DOHH2 (cell line): Measurements from ENCODE around the gene SMPD1.

Experiments
- H3F3A ChIP-seq: fragments of 200-600 bp; sonication (generic), shearing (Covaris generic); 2 replicates; pipeline ENCODE4 v1.6.0; 2016; ENCODE audit warnings: antibody characterized with exemption, mild to moderate bottlenecking; ENCODE audit not compliant: control insufficient read depth, insufficient read depth
- H3K27ac ChIP-seq: fragments of 200-600 bp; sonication (generic); 2 replicates; pipeline ENCODE4 v1.5.1; 2014; ENCODE audit warnings: low read depth, mild to moderate bottlenecking, low read length, moderate library complexity
- H3K27me3 ChIP-seq: fragments of 200-600 bp; sonication (generic); 2 replicates; pipeline ENCODE4 v1.6.1; 2014; ENCODE audit warnings: mild to moderate bottlenecking, low read length, mixed read lengths; ENCODE audit not compliant: control insufficient read depth
- H3K36me3 ChIP-seq: fragments of 200-600 bp; sonication (generic); 2 replicates; pipeline ENCODE4 v1.6.1; 2014; ENCODE audit warnings: mild to moderate bottlenecking, low read length, moderate library complexity, mixed read lengths; ENCODE audit not compliant: control insufficient read depth
- H3K4me1 ChIP-seq: fragments of 200-600 bp; sonication (generic); 2 replicates; pipeline ENCODE4 v1.6.1; 2014; ENCODE audit warnings: mild to moderate bottlenecking, low read length, mixed read lengths; ENCODE audit not compliant: control insufficient read depth
- H3K4me2 ChIP-seq: fragments of 200-600 bp; sonication (generic); 2 replicates; pipeline ENCODE4 v1.6.0; 2014; ENCODE audit warnings: mild to moderate bottlenecking, low read length, moderate library complexity
- H3K4me3 ChIP-seq: fragments of 200-600 bp; sonication (generic); 2 replicates; pipeline ENCODE4 v1.5.1; 2014; ENCODE audit warnings: mild to moderate bottlenecking, low read length, mixed read lengths
- H3K79me2 ChIP-seq: fragments of 200-600 bp; sonication (generic); 2 replicates; pipeline ENCODE4 v1.6.1; 2014; ENCODE audit warnings: mild to moderate bottlenecking, low read length, mixed read lengths; ENCODE audit not compliant: control insufficient read depth
- H3K9me2 ChIP-seq: fragments of 200-600 bp; sonication (generic); replicated peaks from 2 replicates; pipeline ENCODE4 v1.6.1; 2014; ENCODE audit warnings: mild to moderate bottlenecking, low read length, mixed read lengths; ENCODE audit not compliant: control insufficient read depth
- H3K9me3 ChIP-seq: fragments of 200-600 bp; sonication (generic); 2 replicates; pipeline ENCODE4 v1.6.1; 2014; ENCODE audit warnings: antibody characterized with exemption, low read length, mixed read lengths; ENCODE audit not compliant: control insufficient read depth, insufficient read depth
- H4K20me1 ChIP-seq: fragments of 200-600 bp; sonication (generic); 2 replicates; pipeline ENCODE4 v1.6.0; 2014; ENCODE audit warnings: low read depth, mild to moderate bottlenecking, antibody characterized with exemption, low read length, moderate library complexity; ENCODE audit not compliant: control insufficient read depth, insufficient read depth
- EZH2phosphoT487 ChIP-seq: fragments of 200-600 bp; sonication (generic); IDR thresholded peaks from 2 replicates; pipeline ENCODE4 v1.6.1; 2017; ENCODE audit warnings: borderline replicate concordance, mild to moderate bottlenecking, antibody characterized with exemption, low read length, moderate library complexity, mixed read lengths
- TF ChIP-seq, protein P1 (sequence below): fragments of 200-600 bp; sonication (generic); IDR thresholded peaks from one replicate; pipeline ENCODE4 v1.5.1; 2014; ENCODE audit warnings: antibody characterized with exemption, mild to moderate bottlenecking, low read depth, low read length; ENCODE audit not compliant: poor library complexity, severe bottlenecking

SMPD1 gene

DNA sequence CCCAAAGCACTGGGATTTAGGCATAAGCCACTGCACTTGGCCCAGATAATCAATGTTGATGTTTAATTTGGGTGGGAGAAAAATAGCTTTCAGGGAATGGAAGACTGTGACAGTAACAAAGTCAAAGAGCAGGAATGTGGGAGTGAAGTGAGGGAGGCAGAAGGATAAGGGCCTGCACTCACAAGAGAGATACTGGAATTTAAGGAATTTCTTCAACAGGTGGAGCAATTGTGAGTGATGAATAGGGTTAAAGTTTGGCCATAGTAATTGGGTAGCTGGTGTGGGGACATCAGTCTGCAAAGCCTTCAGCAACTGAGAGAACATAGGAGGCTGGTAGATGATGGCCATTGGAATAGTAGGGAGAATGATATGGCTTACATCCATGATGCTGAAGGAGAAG, 37.2 kb downstream of the SMPD1 start:
- Histone ChIP-seq H3K9me3 (no peaks in the 10 kb centered on the region), H4K20me1 (no peaks in the 10 kb centered on the region; the same call in 1 of the 2 replicates), H3K4me1 (no peaks in the 10 kb centered on the region), H3F3A (no peaks in the 10 kb centered on the region), H3K9me2 (no peaks in the 10 kb centered on the region), H3K27ac (no peak overlapping the region), H3K4me2 (no peak overlapping the region), H3K4me3 (no peak overlapping the region), H3K36me3 (no peaks in the 10 kb centered on the region), H3K27me3 (peaks cover 36% of the 10 kb centered on the region), H3K79me2 (no peaks in the 10 kb centered on the region)
- TF ChIP-seq, protein P1, sequence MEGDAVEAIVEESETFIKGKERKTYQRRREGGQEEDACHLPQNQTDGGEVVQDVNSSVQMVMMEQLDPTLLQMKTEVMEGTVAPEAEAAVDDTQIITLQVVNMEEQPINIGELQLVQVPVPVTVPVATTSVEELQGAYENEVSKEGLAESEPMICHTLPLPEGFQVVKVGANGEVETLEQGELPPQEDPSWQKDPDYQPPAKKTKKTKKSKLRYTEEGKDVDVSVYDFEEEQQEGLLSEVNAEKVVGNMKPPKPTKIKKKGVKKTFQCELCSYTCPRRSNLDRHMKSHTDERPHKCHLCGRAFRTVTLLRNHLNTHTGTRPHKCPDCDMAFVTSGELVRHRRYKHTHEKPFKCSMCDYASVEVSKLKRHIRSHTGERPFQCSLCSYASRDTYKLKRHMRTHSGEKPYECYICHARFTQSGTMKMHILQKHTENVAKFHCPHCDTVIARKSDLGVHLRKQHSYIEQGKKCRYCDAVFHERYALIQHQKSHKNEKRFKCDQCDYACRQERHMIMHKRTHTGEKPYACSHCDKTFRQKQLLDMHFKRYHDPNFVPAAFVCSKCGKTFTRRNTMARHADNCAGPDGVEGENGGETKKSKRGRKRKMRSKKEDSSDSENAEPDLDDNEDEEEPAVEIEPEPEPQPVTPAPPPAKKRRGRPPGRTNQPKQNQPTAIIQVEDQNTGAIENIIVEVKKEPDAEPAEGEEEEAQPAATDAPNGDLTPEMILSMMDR, result no peak
- no peak for TF ChIP-seq EZH2phosphoT487

GRCh38 chr11:6431861-6432260, 41.6 kb downstream of the SMPD1 start:
- peaks cover 6% of the 10 kb centered on the region for H3K27me3 ChIP-seq
- no peaks in the 10 kb centered on the region for H3F3A ChIP-seq
- H3K4me2 ChIP-seq, result no peak overlapping the region
- H4K20me1 ChIP-seq, result no peaks in the 10 kb centered on the region
- H3K79me2 ChIP-seq, result no peaks in the 10 kb centered on the region
- TF ChIP-seq, protein P1, result no peak
- TF ChIP-seq EZH2phosphoT487, result no peak
- no peaks in the 10 kb centered on the region for H3K9me3 ChIP-seq
- peaks cover 25% of the 10 kb centered on the region for H3K4me1 ChIP-seq
- no peaks in the 10 kb centered on the region for H3K36me3 ChIP-seq
- no peak overlapping the region for H3K27ac ChIP-seq
- no peak overlapping the region for H3K4me3 ChIP-seq
- H3K9me2 ChIP-seq, result no peaks in the 10 kb centered on the region

DNA sequence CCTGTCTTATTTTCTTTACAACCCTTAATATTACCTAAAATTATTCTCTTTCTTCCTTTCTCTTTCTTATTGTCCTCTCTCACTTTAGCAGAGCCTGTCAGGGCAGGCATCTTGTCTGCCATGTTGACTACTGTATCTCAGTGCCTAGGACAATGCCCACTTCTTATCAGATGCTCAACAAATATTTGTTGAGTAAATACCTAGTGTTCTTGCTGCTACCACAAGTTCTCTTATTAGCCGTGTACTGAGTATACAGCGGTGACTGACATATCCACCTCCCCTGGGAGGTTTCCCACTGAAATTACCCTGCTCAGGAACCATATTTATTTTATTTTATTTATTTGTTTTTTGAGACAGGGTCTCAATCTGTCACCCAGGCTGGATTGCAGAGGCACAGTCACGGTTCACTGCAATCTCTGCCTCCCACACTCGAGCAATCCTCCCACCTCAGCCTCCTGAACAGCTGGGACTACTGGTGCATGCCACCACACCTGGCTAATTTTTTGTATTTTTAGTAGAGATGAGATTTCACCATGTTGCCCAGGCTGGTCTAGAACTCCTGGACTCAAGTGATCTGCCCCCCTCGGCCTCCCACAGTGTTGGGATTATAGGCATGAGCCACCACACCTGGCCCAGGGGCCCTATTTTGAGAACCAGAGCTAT, 43.9 kb downstream of the SMPD1 start:
- Histone ChIP-seq H3K36me3 (no peaks in the 10 kb centered on the region), H3K9me3 (no peaks in the 10 kb centered on the region), H3K4me1 (peaks cover 38% of the 10 kb centered on the region), H3K9me2 (no peaks in the 10 kb centered on the region), H3F3A (no peaks in the 10 kb centered on the region), H3K79me2 (no peaks in the 10 kb centered on the region), H3K27ac (no peak overlapping the region), H3K4me3 (no peak overlapping the region), H3K27me3 (peaks cover 2% of the 10 kb centered on the region), H3K4me2 (peak overlapping the region; percentile 2; the same call in 1 of the 2 replicates), H4K20me1 (no peaks in the 10 kb centered on the region)
- TF ChIP-seq EZH2phosphoT487, result no peak
- TF ChIP-seq, protein P1, result no peak

GRCh38 chr11:6437423-6437822, 47.1 kb downstream of the SMPD1 start:
- H3K27me3 ChIP-seq, result no peaks in the 10 kb centered on the region; the same call in 1 of the 2 replicates
- H3K4me3 ChIP-seq, result no peak overlapping the region
- no peaks in the 10 kb centered on the region for H3F3A ChIP-seq
- H4K20me1 ChIP-seq, result no peaks in the 10 kb centered on the region
- no peak overlapping the region for H3K27ac ChIP-seq
- no peak overlapping the region for H3K4me2 ChIP-seq
- no peaks in the 10 kb centered on the region for H3K36me3 ChIP-seq
- no peak for TF ChIP-seq EZH2phosphoT487
- TF ChIP-seq, protein P1, result no peak
- no peaks in the 10 kb centered on the region for H3K9me3 ChIP-seq
- peaks cover 39% of the 10 kb centered on the region for H3K4me1 ChIP-seq
- no peaks in the 10 kb centered on the region for H3K79me2 ChIP-seq
- no peaks in the 10 kb centered on the region for H3K9me2 ChIP-seq
